Gastrocnemius medialis (tissue), 4 donors: ENCODE data around the gene PIK3IP1.

Experiments
- POLR2A ChIP-seq, 2 donors: fragments of 450-650 bp; IDR thresholded peaks; one replicate each; pipeline ENCODE4 v1.6.1; 2017; ENCODE audit warnings: antibody characterized with exemption in 2 of 2, mild to moderate bottlenecking in 2 of 2, moderate library complexity in 2 of 2
- TF ChIP-seq, protein P1 (sequence below), 5 experiments: fragments of 450-650 bp in 3 of 5; fragments of 200-600 bp in 2 of 5; sonication (generic) in 2 of 5; IDR thresholded peaks in 4 of 5; conservative IDR thresholded peaks in 1 of 5; 1 replicate in 4 of 5; 2 replicates in 1 of 5; pipeline ENCODE4 v1.5.1; 2016 to 2019; ENCODE audit warnings: antibody characterized with exemption in 5 of 5, mild to moderate bottlenecking in 3 of 5, moderate library complexity in 3 of 5

DNA sequence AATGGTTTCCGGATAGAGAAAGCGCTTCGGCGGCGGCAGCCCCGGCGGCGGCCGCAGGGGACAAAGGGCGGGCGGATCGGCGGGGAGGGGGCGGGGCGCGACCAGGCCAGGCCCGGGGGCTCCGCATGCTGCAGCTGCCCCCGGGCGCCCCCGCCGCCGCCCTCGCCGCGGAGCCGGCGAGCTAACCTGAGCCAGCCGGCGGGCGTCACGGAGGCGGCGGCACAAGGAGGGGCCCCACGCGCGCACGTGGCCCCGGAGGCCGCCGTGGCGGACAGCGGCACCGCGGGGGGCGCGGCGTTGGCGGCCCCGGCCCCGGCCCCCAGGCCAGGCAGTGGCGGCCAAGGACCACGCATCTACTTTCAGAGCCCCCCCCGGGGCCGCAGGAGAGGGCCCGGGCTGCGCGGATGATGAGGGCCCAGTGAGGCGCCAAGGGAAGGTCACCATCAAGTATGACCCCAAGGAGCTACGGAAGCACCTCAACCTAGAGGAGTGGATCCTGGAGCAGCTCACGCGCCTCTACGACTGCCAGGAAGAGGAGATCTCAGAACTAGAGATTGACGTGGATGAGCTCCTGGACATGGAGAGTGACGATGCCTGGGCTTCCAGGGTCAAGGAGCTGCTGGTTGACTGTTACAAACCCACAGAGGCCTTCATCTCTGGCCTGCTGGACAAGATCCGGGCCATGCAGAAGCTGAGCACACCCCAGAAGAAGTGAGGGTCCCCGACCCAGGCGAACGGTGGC lies 15.7 kb downstream of the PIK3IP1 start:
- TF ChIP-seq, protein P1, sequence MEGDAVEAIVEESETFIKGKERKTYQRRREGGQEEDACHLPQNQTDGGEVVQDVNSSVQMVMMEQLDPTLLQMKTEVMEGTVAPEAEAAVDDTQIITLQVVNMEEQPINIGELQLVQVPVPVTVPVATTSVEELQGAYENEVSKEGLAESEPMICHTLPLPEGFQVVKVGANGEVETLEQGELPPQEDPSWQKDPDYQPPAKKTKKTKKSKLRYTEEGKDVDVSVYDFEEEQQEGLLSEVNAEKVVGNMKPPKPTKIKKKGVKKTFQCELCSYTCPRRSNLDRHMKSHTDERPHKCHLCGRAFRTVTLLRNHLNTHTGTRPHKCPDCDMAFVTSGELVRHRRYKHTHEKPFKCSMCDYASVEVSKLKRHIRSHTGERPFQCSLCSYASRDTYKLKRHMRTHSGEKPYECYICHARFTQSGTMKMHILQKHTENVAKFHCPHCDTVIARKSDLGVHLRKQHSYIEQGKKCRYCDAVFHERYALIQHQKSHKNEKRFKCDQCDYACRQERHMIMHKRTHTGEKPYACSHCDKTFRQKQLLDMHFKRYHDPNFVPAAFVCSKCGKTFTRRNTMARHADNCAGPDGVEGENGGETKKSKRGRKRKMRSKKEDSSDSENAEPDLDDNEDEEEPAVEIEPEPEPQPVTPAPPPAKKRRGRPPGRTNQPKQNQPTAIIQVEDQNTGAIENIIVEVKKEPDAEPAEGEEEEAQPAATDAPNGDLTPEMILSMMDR (IDR thresholded peaks at IDR 0.05 in 4 of 5, conservative IDR thresholded peaks at IDR 0.05 in 1 of 5) = no peak
- TF ChIP-seq POLR2A (IDR thresholded peaks at IDR 0.05) = no peak
